Left forelimb (tissue), 1 donor: Measurements from ENCODE around the gene NRXN3.

Experiments used
- DNase-seq: peaks from one replicate; pipeline ENCODE4 v3.0.0-alpha.2; 2018; ENCODE audit warnings: low spot score

The NRXN3 gene

DNA sequence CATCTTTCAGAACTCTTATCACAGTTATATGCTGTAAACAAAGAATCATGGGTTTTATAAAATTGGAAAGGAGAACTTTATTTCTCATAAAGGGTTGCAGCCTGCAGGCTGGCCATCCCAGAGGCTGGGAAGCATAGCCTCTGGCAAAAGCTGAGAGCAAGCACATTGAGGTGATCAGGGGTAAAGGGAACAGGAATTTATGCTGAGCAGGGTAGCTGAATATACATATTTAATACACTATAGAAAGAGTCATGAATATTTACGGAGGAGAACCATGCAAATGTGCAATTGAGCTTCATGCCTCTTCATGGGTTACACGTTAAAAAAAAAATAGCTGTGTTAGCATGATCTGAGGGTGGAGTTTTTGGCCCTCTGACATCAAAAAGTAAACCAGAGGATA lies 653.3 kb downstream of the NRXN3 start:
- DNase-seq, result no peak

- no peak for DNase-seq
Measured at GRCh38 chr14:78829274-78829673, 659.1 kb downstream of the NRXN3 start.

DNA sequence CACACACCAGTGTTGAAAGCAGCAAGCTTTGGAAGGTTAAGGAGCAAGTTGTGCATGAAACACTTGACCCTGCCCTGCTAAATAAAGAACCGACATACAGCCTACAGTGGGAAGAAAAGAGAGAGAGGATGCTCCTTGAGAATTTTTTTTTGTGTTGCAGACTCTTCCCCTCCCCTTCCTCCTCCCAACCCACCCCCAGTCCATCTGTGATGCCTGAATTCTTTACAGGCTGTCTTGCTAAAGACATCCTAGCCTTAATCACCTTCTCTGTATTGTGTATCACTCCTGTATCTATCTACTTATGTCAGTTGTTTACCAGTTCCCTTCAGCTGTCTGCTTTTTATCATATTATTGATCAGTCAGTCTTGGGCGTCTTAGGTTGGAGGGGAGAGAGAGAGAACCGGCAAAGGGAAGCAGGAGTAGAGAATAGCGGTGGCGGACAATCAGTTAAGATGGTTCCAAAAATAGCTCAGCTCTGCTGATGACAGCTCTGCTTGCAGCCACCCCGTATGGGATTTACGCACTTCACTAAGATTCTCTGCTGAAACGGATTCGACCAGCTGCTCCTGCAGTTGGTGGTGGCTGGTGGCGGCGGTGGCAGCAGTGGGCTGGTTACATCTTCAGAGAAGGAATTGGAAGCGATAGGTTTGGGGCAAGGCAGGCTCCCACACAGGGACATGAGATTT lies 664.7 kb downstream of the NRXN3 start:
- DNase-seq, result no peak

GRCh38 chr14:78835909-78836308 lies 665.7 kb downstream of the NRXN3 start:
- DNase-seq, result no peak

DNA sequence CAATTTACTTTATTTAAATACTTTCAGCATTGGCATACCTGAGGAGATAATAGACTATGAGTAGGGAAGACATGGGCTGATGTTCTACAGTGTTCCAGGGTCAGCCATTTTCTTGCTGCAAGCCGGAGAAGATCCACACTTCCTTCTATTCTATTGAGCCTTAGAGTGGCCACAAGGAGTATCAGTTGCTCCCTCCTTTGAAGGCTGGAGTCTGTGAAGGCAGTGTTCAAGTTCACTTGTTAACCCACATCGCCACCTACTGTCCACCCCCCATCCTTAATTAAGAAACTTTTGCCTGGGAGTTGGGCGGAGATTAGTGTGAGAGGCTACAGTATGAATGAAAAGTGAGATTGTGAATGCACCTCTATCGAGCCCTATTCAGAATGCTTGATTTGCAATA lies 666.6 kb downstream of the NRXN3 start:
- no peak for DNase-seq

DNA sequence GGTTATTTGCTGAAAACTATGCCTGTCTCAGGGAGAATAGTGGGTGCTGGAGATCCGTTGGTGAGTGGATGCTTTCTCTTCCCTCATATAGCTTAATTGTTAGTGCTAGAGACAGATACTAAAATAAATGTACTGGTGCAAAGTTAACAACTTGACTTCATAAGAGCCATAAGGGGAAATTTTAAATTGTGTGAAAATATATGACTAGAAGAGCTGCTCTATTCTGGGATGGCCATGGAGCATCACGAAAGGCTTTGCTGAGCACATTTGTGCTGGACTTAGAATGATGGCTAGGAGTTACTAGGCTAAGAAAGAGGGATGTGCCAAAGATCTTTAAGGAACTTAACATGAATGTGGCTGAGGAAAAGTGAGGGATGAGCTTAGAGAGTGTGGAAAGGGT lies 668.8 kb downstream of the NRXN3 start:
- DNase-seq, result no peak

- no peak for DNase-seq
Measured at GRCh38 chr14:78840898-78841297, 670.7 kb downstream of the NRXN3 start.

GRCh38 chr14:78847801-78848200 lies 677.6 kb downstream of the NRXN3 start:
- DNase-seq, result no peak

GRCh38 chr14:78848234-78848820 lies 678.2 kb downstream of the NRXN3 start:
- DNase-seq, result no peak

- no peak for DNase-seq
Measured at GRCh38 chr14:78849952-78850351, 679.8 kb downstream of the NRXN3 start.

DNA sequence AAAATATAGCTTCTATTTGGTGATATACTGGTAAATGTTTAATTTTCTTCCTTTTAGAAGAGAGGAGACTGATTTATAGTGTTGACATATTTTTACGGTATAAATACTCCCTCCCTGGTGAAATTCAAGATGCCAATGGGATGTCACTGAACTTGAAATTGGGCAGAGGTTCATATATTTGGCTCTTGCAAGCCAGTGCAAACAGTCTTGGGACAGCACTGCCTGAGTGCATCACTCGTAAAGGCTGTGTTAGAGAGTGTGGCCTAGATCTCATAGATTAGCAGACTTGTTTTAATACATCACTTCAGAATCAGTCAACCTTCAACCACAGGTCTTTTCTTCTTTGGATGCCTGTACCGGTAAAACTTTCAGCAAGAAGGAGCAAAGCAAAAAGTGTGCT lies 681.0 kb downstream of the NRXN3 start:
- DNase-seq, result no peak

DNA sequence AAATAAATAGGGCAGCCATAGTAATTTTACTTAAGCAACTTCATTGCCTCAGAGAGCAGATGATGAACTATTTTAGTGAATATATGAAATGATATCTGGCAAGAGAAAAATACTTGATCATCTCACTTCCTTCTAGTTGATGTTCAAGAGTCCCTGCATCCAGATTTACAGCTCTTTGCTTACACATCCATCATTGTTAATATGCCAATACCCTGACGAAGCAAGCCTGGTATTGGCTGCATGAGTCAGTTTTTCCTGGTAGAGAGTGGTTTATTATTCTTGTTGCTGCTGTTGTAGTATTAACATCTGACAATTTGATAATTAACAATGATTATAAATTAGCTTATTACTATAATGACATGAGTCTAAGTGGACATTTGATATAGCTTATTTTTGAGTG lies 681.9 kb downstream of the NRXN3 start:
- DNase-seq, result no peak

- no peak for DNase-seq
Measured at GRCh38 chr14:78857974-78858373, 687.8 kb downstream of the NRXN3 start.

GRCh38 chr14:78863143-78863542 lies 693.0 kb downstream of the NRXN3 start:
- no peak for DNase-seq

DNA sequence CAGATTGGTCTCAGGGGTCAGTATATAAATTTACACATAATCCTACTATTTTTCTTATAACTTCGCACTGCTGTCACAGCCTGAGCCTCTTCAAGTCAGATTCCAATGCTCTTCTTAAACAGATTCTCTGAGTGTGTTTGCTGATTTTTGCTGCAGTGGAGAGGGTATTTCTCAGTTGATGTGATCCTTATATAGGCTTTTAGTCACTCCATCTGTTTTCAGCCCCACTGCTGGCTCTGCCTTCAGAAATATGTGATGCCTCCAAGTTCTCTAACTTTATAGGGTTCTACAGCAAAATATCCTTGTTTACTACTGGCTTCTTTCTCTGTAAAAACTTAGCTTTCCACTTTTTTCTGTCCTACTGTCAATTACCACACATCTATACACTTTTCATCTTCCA lies 702.7 kb downstream of the NRXN3 start:
- no peak for DNase-seq

DNA sequence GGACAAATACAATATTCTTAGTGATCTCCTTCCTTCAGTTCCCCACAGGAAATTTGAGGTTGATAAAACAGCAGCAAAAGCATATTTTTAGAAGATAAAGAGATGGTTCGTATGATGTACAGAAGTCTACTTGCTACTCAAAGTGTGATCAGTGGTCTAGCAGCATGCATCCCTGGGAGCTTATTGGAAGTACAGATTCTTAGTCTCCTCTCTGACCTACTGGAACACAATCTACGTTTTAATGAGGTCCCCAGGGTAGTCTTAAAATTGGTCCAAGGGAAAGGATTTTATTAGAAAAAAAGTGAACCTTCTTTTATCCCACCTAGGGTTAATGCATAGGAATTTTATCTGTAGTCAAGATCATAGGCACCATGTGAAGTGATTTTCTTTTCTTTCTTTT lies 703.4 kb downstream of the NRXN3 start:
- no peak for DNase-seq

DNA sequence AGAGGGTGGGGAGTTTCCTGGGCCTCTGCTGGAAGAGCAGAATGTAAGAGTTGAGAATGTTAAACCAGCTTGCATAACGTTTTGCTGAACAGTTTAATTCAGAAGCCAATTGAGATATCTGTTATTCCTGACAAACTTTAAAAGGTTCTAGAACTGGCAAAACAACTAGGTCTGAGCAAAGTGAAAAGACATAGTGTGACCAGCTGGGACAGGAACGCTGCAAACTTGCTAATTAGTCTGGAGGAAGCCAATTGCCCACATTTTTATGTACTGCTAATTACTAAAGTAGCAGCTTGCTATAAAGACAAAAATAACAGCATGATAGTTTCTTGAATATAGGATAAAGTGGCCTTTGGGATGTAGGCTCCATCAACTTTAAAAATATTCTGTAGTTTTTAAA lies 704.9 kb downstream of the NRXN3 start:
- DNase-seq, result no peak

DNA sequence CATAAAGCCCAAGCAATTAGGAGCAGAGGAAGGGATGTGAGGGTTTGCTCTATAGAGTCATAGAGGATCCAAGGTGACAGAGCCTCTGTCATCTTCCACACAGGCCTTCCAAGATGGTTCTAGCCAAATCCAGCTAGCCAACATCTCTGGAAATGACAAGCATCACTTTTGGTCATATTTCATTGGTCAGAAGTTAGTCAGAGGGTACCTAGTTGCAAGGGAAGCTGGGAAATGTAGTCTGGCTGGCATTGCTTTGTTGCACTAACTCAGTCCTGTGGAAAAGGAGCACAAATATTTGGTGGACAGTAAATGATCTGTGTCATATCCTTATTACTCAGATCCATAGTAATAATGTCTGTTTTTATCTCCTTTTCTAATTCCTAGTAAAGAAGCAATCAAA lies 715.7 kb downstream of the NRXN3 start:
- no peak for DNase-seq

DNA sequence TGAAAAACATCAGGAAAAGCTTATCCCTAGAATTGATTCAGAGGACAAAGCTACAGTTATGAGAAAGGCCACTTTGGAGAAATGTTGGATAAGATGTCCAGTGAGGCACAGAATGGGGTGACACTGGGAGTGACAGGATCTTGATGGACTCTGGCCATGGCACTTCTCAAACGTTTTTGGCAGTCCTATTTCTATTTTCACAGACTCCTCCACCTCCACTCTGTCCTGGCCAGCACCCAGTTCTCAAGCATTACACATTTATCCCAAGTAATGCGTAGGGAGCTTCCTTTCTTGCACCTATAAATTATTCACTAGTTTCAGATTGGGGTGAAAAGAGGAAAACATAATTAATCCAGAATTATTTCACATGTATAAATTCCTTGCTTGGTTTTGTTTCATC lies 727.3 kb downstream of the NRXN3 start:
- DNase-seq, result no peak

DNA sequence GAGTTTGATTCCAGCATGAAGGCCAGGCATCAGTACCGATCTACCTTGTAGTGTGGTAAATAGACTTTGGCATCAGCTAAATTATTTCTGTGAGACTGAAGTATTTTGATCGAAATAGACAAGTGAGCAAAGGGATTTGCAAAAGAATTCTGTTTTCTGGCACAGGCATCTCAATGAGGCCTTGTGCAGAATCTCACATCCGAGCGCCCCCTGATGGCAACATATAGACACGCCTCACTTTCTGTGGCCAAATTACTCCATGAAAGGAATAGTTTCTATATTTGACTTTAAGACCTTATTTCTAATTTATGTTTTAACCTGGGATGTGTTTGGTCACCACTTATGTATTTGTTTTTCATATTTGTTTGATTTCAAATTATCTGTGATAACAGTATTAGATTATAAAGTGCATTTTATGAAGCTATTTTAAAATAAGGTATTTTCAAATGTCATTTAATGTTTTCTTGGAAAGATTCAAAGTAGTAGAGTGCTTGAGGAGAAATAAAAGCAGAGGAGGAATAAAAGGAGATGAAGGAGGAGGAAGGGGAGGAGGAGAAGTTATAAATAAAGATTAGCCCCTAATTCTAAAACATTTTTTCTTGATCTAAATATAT lies 731.9 kb downstream of the NRXN3 start:
- DNase-seq, result no peak

DNA sequence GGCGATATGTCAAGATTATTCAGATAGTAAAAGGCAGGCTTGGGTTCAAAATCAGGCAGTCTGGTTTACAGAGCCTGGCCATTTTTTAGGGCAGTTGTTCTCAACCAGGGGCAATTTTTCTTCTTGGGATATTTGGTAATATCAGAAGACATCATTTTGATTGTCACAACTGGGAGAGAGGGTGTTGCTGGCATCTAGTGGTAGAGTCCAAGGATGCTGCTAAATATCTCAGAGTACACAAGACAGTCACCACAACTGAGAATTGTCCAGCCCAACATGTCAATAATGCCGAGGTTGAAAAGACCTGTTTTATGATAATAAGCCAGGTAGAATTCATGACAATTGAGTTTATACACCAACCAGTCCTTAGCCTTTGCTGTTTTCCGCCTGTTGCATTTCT lies 733.9 kb downstream of the NRXN3 start:
- no peak for DNase-seq

DNA sequence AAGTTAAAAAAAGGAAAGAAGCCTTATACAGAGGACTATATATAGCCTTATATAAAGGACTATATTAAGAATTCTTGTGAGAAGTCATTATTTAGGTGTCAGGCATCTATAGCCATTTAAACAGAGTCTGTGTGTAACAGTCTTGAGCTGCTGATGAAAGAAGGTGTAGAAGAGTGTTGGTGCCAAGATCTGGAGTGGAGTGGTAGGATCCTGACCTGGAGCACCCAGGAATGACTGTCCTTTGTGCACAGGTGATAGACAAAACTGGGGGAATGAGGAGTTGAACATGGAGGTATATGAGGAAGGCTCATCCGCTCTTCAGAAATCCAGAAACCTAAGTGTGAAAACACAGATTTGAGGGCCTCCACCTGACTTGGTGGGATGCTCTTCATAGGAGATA lies 747.3 kb downstream of the NRXN3 start:
- no peak for DNase-seq

GRCh38 chr14:78921856-78922255 lies 751.7 kb downstream of the NRXN3 start:
- no peak for DNase-seq

- DNase-seq, result no peak
Measured at GRCh38 chr14:78927261-78927660, 757.1 kb downstream of the NRXN3 start.
